LNCaP clone FGC (cell line): ENCODE data around the gene SELENOF.

ENCODE experiments used
- DNase-seq: peaks from one replicate; pipeline ENCODE4 v3.0.0-alpha.2; 2011; ENCODE audit warnings: low read depth
- H3K4me3 ChIP-seq: 2 replicates; pipeline ENCODE4 v1.5.1; 2011; ENCODE audit warnings: mild to moderate bottlenecking, low read depth, low read length, control low read depth
- TF ChIP-seq, protein P1 (sequence below): IDR thresholded peaks from 2 replicates; pipeline ENCODE4 v1.5.1; 2012; ENCODE audit warnings: mild to moderate bottlenecking; ENCODE audit not compliant: control insufficient read depth, insufficient read depth; ENCODE audit errors: extremely low read depth

The SELENOF gene

DNA sequence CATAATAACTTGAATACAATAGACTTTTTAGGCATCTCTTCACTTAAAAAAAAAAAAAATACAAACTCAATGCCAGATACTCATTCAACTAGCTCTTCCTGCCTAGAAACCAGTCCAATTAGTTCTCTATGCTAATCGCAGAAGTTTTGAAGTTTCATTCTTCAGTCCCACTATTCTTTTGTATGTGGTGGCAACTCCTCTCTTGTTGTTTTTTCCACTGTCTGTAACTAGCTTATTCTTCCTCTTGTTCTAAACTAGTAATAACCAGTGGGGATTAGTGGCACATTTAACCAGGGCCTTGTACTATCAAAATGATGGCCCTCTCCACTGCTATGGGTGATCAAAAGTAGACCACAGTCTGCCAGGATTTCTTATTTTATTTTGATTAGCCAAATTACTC is 52.5 kb downstream of the SELENOF start:
- no peak for DNase-seq
- TF ChIP-seq, protein P1, sequence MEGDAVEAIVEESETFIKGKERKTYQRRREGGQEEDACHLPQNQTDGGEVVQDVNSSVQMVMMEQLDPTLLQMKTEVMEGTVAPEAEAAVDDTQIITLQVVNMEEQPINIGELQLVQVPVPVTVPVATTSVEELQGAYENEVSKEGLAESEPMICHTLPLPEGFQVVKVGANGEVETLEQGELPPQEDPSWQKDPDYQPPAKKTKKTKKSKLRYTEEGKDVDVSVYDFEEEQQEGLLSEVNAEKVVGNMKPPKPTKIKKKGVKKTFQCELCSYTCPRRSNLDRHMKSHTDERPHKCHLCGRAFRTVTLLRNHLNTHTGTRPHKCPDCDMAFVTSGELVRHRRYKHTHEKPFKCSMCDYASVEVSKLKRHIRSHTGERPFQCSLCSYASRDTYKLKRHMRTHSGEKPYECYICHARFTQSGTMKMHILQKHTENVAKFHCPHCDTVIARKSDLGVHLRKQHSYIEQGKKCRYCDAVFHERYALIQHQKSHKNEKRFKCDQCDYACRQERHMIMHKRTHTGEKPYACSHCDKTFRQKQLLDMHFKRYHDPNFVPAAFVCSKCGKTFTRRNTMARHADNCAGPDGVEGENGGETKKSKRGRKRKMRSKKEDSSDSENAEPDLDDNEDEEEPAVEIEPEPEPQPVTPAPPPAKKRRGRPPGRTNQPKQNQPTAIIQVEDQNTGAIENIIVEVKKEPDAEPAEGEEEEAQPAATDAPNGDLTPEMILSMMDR, result no peak
- no peak overlapping the region for H3K4me3 ChIP-seq

- TF ChIP-seq, protein P1, result no peak
- H3K4me3 ChIP-seq, result no peak overlapping the region
- DNase-seq, result no peak
Observed at GRCh38 chr1:86860424-86860823, 53.5 kb downstream of the SELENOF start.

DNA sequence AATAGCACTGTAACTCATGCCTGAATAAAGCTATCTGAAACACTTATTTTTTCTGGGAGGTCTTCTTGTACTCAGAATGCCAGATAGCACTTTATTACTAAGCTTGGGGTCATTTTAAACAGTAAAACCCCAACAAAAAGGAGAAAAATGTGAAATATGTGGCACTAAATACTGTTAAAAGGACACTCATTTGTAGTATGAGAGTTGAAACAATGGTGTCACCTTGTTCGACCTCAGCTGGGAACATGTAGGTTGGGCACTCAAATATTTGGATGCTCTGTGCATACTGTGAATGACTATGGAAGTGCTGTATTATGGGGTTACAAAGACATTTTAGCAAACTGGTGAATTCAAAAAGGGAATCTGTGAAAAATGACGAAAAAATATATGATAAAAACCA is 53.9 kb downstream of the SELENOF start:
- no peak for DNase-seq
- TF ChIP-seq, protein P1, result no peak

DNA sequence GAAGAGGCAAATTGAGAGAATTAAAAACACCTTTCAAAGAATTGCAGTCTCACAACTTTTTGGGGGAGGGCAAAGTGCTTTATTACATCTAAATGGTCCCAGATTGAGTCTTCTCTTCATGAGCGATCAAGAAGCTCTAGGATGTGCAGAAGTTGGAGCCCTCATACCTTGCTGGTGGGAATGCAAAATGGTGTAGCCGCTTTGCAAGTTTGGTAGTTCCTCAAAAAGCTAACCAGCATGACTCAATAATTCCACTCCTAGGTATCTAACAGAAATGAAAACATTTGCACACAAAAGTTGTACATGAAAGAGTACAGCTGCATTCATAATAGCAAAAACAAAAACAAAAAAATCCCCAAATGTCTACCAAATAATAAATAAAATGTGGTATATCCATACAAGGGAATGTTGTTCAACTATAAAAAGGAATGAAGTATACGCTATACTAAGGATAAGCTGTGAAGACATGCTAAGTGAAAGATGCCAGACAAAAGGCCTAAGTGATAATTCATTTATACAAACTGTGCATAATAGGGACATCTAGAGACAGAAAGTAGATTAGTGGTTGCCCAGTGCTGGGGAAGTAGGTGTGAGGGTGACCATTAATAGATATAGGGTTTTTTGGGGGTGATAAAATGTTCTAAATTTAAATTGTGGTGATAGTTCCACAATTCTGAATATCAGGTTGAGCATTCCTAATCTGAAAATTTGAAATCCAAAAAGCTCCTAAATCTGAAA is 55.2 kb downstream of the SELENOF start:
- no peak overlapping the region for H3K4me3 ChIP-seq
- TF ChIP-seq, protein P1, result no peak
- DNase-seq, result no peak

More for the DNA sequence above, 53.9 kb downstream of the SELENOF start:
- H3K4me3 ChIP-seq, result no peak overlapping the region

GRCh38 chr1:86856196-86856595 is 57.7 kb downstream of the SELENOF start:
- no peak overlapping the region for H3K4me3 ChIP-seq
- no peak for DNase-seq
- TF ChIP-seq, protein P1, result no peak

GRCh38 chr1:86854352-86854751 is 59.6 kb downstream of the SELENOF start:
- TF ChIP-seq, protein P1, result no peak
- no peak overlapping the region for H3K4me3 ChIP-seq
- DNase-seq, result no peak

- no peak overlapping the region for H3K4me3 ChIP-seq
- DNase-seq, result no peak
- TF ChIP-seq, protein P1, result no peak
Observed at GRCh38 chr1:86852782-86853408, 61.0 kb downstream of the SELENOF start.
